ENCODE data around the gene RNF112. TPM values are rescaled to one million over a fixed set of nuclear protein-coding genes. Genes with fewer than 3 reads are reported as not detected.
A peak's percentile ranks its signal among the peaks of the same experiment; 100 is the strongest.

Gene RNF112
- total RNA-seq, 4 donors from 2014 or later, result 2.2 to 7.2 (median 3.9) TPM

GRCh38 chr17:19403021-19403420 is 8.0 kb upstream of the RNF112 start:
- Histone ChIP-seq H3K27me3 (no peaks in the 10 kb centered on the region), H3K9me3 (no peaks in the 10 kb centered on the region), H3K27ac (peak overlapping the region in 1 of 4 donors; percentile 49), H3K4me3 (no peak overlapping the region), H3K36me3 (no peaks in the 10 kb centered on the region), H3K4me1 (peaks cover 19 to 45% (median 26%) of the 10 kb centered on the region in 4 donors)
- DNase-seq, result no peak
- TF ChIP-seq POLR2AphosphoS5 (IDR thresholded peaks at IDR 0.05) (no peak), POLR2A (IDR thresholded peaks at IDR 0.05) (no peak), EP300 (IDR thresholded peaks at IDR 0.05; ENCODE audit: low read depth) (no peak), CTCF (IDR thresholded peaks at IDR 0.05) (no peak)
- intact Hi-C loops (cut with DNase I; ENCODE audit: low total_unique reads), result no loop called here
- in situ Hi-C loops (cut with MboI; ENCODE audit: low pct_ligation_motif_present in 1 of 4, low pct_unique_long_range_greater_than_20kb in 1 of 4, low sequenced_read_pairs in 3 of 4), result no loop called here
- 95 to 100% methylated on average over 2 to 4 of the region's 4 CpGs for WGBS, 2 donors (ENCODE audit: low coverage in 1 of 2)

GRCh38 chr17:19404264-19404663 is 6.8 kb upstream of the RNF112 start:
- in situ Hi-C loops (cut with MboI; ENCODE audit: low pct_ligation_motif_present in 1 of 4, low pct_unique_long_range_greater_than_20kb in 1 of 4, low sequenced_read_pairs in 3 of 4) (no loop called here), intact Hi-C loops (cut with DNase I; ENCODE audit: low total_unique reads) (no loop called here)
- WGBS, 2 donors (ENCODE audit: low coverage in 1 of 2), result 75 to 79% methylated on average over 1 of the region's 1 CpG
- H3K36me3 ChIP-seq, result no peaks in the 10 kb centered on the region
- no peak for DNase-seq
- H3K27me3 ChIP-seq, result no peaks in the 10 kb centered on the region
- H3K27ac ChIP-seq, result no peak overlapping the region
- no peak overlapping the region for H3K4me3 ChIP-seq
- no peaks in the 10 kb centered on the region for H3K9me3 ChIP-seq
- TF ChIP-seq EP300 (IDR thresholded peaks at IDR 0.05; ENCODE audit: low read depth), result no peak
- no peak for TF ChIP-seq POLR2AphosphoS5 (IDR thresholded peaks at IDR 0.05)
- no peak for TF ChIP-seq CTCF (IDR thresholded peaks at IDR 0.05)
- no peak for TF ChIP-seq POLR2A (IDR thresholded peaks at IDR 0.05)
- H3K4me1 ChIP-seq, result peaks cover 7 to 32% (median 16%) of the 10 kb centered on the region in 4 donors

GRCh38 chr17:19405114-19405513 is 5.9 kb upstream of the RNF112 start:
- Histone ChIP-seq H3K27ac (no peak overlapping the region), H3K4me3 (no peak overlapping the region), H3K27me3 (no peaks in the 10 kb centered on the region), H3K4me1 (peaks cover 7 to 29% (median 14%) of the 10 kb centered on the region in 4 donors), H3K9me3 (no peaks in the 10 kb centered on the region), H3K36me3 (no peaks in the 10 kb centered on the region)
- WGBS, 2 donors (ENCODE audit: low coverage in 1 of 2), result 79 to 89% methylated on average over 4 to 5 of the region's 5 CpGs
- no peak for TF ChIP-seq EP300 (IDR thresholded peaks at IDR 0.05; ENCODE audit: low read depth)
- intact Hi-C loops (cut with DNase I; ENCODE audit: low total_unique reads) (no loop called here), in situ Hi-C loops (cut with MboI; ENCODE audit: low pct_ligation_motif_present in 1 of 4, low pct_unique_long_range_greater_than_20kb in 1 of 4, low sequenced_read_pairs in 3 of 4) (no loop called here)
- no peak for DNase-seq

- intact Hi-C loops (cut with DNase I; ENCODE audit: low total_unique reads), result no loop called here
- WGBS, 2 donors (ENCODE audit: low coverage in 1 of 2), result 97 to 100% methylated on average over 1 to 10 of the region's 10 CpGs
- DNase-seq, result no peak
These were observed 3.3 kb upstream of the RNF112 start for GRCh38 chr17:19407601-19408345.

More at GRCh38 chr17:19407601-19408345, 3.3 kb upstream of the RNF112 start:
- Histone ChIP-seq H3K36me3 (no peaks in the 10 kb centered on the region), H3K4me3 (no peak overlapping the region), H3K27me3 (no peaks in the 10 kb centered on the region), H3K27ac (no peak overlapping the region), H3K9me3 (no peaks in the 10 kb centered on the region), H3K4me1 (peaks cover 0 to 12% (median 0%) of the 10 kb centered on the region in 4 donors)
- in situ Hi-C loops (cut with MboI; ENCODE audit: low pct_ligation_motif_present in 1 of 4, low pct_unique_long_range_greater_than_20kb in 1 of 4, low sequenced_read_pairs in 3 of 4), result no loop called here
- TF ChIP-seq EP300 (IDR thresholded peaks at IDR 0.05; ENCODE audit: low read depth) (no peak), CTCF (IDR thresholded peaks at IDR 0.05) (no peak), POLR2AphosphoS5 (IDR thresholded peaks at IDR 0.05) (no peak), POLR2A (IDR thresholded peaks at IDR 0.05) (no peak)

All from transverse colon (tissue), 4 donors.